NK-92 treated with Interleukin-12 subunit alpha and Interleukin-12 subunit beta, amount 100 ng/mL, for 24 hours (cell line): ENCODE measurements around the gene CDC14C.
"Not testable (repeated sequence)": the region's sequence is repeated elsewhere in the genome, so short reads cannot be mapped to it uniquely, and the experiment has no call there.

ENCODE experiments used
- DNase-seq: peaks from one replicate; lab custom pipeline; 2025; lab: John Stamatoyannopoulos, UW

CDC14C gene

GRCh38 chr7:48924433-48924832 is at the start of gene CDC14C:
TSS of gene CDC14C (plus strand) at chr7:48924547. CDS start at chr7:48924673, 126 bp downstream.
- DNase-seq = no peak

- peak; percentile 13 for DNase-seq
Observed at GRCh38 chr7:48875045-48875916, 49.1 kb upstream of the CDC14C start.

GRCh38 chr7:48876087-48876486 is 48.3 kb upstream of the CDC14C start:
- no peak for DNase-seq

- no peak for DNase-seq
Observed at GRCh38 chr7:48880851-48881250, 43.5 kb upstream of the CDC14C start.

- no peak for DNase-seq
Observed at GRCh38 chr7:48887500-48887899, 36.8 kb upstream of the CDC14C start.

- DNase-seq = no peak
Observed at GRCh38 chr7:48894574-48894973, 29.8 kb upstream of the CDC14C start.

GRCh38 chr7:48899932-48900331 is 24.4 kb upstream of the CDC14C start:
- DNase-seq = no peak

- DNase-seq = no peak
Observed at GRCh38 chr7:48901966-48902365, 22.4 kb upstream of the CDC14C start.

- DNase-seq = no peak
Observed at GRCh38 chr7:48904975-48905374, 19.4 kb upstream of the CDC14C start.

- DNase-seq = not testable (repeated sequence)
Observed at GRCh38 chr7:48905686-48906085, 18.7 kb upstream of the CDC14C start.

- not testable (repeated sequence) for DNase-seq
Observed at GRCh38 chr7:48909887-48910286, 14.5 kb upstream of the CDC14C start.

GRCh38 chr7:48931481-48931880 is 7.1 kb downstream of the CDC14C start:
- DNase-seq = no peak

- no peak for DNase-seq
Observed at GRCh38 chr7:48932126-48932910, 8.0 kb downstream of the CDC14C start.

- no peak for DNase-seq
Observed at GRCh38 chr7:48933549-48934085, 9.3 kb downstream of the CDC14C start.

GRCh38 chr7:48938539-48939295 is 14.4 kb downstream of the CDC14C start:
- DNase-seq = no peak

- no peak for DNase-seq
Observed at GRCh38 chr7:48943279-48943990, 19.1 kb downstream of the CDC14C start.

- DNase-seq = no peak
Observed at GRCh38 chr7:48955916-48956315, 31.6 kb downstream of the CDC14C start.

- DNase-seq = no peak
Observed at GRCh38 chr7:48959676-48960075, 35.3 kb downstream of the CDC14C start.

- no peak for DNase-seq
Observed at GRCh38 chr7:48962821-48963505, 38.6 kb downstream of the CDC14C start.

GRCh38 chr7:48964074-48964473 is 39.7 kb downstream of the CDC14C start:
- DNase-seq = no peak

GRCh38 chr7:48971173-48971572 is 46.8 kb downstream of the CDC14C start:
- no peak for DNase-seq
